ENCODE data around the gene LGALS7B. TPM values are rescaled to one million over a fixed set of nuclear protein-coding genes. Genes with fewer than 3 reads are reported as not detected.
"Not testable (repeated sequence)": the region's sequence is repeated elsewhere in the genome, so short reads cannot be mapped to it uniquely, and the experiment has no call there.

LGALS7B gene
- polyA plus RNA-seq, 1 of the 3 experiments (the other 2 are of a cell fraction): not detected

DNA sequence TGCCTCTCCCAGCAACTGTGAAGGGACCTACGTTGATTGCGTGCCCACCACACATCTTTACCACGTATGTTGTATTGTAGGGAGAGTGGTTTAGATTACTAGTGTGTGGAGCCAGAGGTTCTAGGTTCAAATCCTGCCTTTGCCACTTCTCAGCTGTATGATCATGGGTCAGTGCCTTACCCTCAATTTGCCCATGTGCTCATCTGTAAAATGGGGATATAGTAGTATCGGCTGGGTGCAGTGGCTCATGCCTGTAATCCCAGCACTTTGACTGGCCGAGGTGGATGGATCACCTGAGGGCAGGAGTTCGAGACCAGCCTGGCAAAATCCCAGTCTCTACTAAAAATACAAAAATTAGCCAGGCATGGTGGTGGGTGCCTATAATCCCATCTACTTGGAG, 24.3 kb downstream of the LGALS7B start:
- CTCF ChIA-PET: no interaction called here
- 85% methylated on average over 6 of the region's 6 CpGs for WGBS (ENCODE audit: low lambda C conversion rate)

DNA sequence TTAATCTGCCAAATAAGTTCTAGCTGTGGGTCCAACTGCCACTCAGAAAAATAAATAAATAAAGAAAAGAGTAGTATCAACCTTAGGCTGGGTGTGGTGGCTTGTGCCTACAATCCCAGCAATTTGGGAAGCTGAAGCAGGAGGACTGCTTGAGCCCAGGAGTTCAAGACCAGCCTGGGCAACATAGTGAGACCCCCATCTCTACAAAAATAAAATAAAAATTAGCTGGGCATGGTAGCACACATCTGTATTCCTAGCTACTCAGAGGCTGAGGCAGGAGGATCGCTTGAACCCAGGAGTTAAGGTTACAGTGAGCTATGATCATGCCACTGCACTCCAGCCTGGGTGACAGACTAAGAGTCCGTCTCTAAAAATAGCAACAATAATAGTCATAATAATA, 24.9 kb downstream of the LGALS7B start:
- peaks cover 0 to 10% of the 10 kb centered on the region in 2 experiments for H3K36me3 ChIP-seq (replicated peaks in 1 of 2; ENCODE audit: control insufficient read depth in 1 of 2, insufficient read depth in 2 of 2, low read length in 1 of 2)
- H3F3A ChIP-seq (replicated peaks; ENCODE audit: insufficient read depth); H3K9me2 ChIP-seq; H3K79me2 ChIP-seq (ENCODE audit: insufficient read depth); CTCF ChIA-PET; H3K27me3 ChIP-seq (ENCODE audit: insufficient read depth); H3K9me3 ChIP-seq; H4K20me1 ChIP-seq (ENCODE audit: insufficient read depth); H2AFZ ChIP-seq (ENCODE audit: low read depth); H3K4me3 ChIP-seq (ENCODE audit: low read depth in 2 of 2, low read length in 1 of 2); POLR2A ChIA-PET; H3K27ac ChIP-seq (ENCODE audit: low read depth in 2 of 2, low read length in 1 of 2); H3K9ac ChIP-seq; H3K4me2 ChIP-seq; DNase-seq; H3K4me1 ChIP-seq (ENCODE audit: control insufficient read depth in 1 of 2, insufficient read depth in 2 of 2, low read depth in 1 of 2, low read length in 1 of 2): not testable (repeated sequence)
- 94% methylated on average over 2 of the region's 2 CpGs for WGBS (ENCODE audit: low lambda C conversion rate)

More for the DNA sequence above, 24.3 kb downstream of the LGALS7B start:
- H3K4me3 ChIP-seq (ENCODE audit: low read depth in 2 of 2, low read length in 1 of 2): no peak overlapping the region
- no peaks in the 10 kb centered on the region for H4K20me1 ChIP-seq (ENCODE audit: insufficient read depth)
- no peak for DNase-seq
- H3F3A ChIP-seq (replicated peaks; ENCODE audit: insufficient read depth): no peaks in the 10 kb centered on the region
- no peak overlapping the region for H3K27ac ChIP-seq (ENCODE audit: low read depth in 2 of 2, low read length in 1 of 2)
- H3K4me2 ChIP-seq: no peak overlapping the region
- no peaks in the 10 kb centered on the region for H3K4me1 ChIP-seq (ENCODE audit: control insufficient read depth in 1 of 2, insufficient read depth in 2 of 2, low read depth in 1 of 2, low read length in 1 of 2)
- no peaks in the 10 kb centered on the region for H3K9me3 ChIP-seq
- H2AFZ ChIP-seq (ENCODE audit: low read depth): no peak overlapping the region
- no peak for TF ChIP-seq MXI1 (IDR thresholded peaks at IDR 0.05; ENCODE audit: low read depth, low read length)
- no peak for TF ChIP-seq RAD21 (IDR thresholded peaks at IDR 0.05; ENCODE audit: low read length)
- TF ChIP-seq EP300 (IDR thresholded peaks at IDR 0.05; ENCODE audit: borderline replicate concordance in 1 of 2, low read depth in 1 of 2, low read length in 1 of 2): no peak
- TF ChIP-seq GABPA (IDR thresholded peaks at IDR 0.05; ENCODE audit: low read depth): no peak
- no peak for TF ChIP-seq YY1 (IDR thresholded peaks at IDR 0.05; ENCODE audit: low read depth)
- no peak for TF ChIP-seq NRF1 (IDR thresholded peaks at IDR 0.05; ENCODE audit: low read depth, low read length)
- TF ChIP-seq FOSL2 (IDR thresholded peaks at IDR 0.05; ENCODE audit: borderline replicate concordance, low read depth): no peak
- TF ChIP-seq SMC3 (IDR thresholded peaks at IDR 0.05; ENCODE audit: low read depth, low read length): no peak
- TF ChIP-seq, protein P1, sequence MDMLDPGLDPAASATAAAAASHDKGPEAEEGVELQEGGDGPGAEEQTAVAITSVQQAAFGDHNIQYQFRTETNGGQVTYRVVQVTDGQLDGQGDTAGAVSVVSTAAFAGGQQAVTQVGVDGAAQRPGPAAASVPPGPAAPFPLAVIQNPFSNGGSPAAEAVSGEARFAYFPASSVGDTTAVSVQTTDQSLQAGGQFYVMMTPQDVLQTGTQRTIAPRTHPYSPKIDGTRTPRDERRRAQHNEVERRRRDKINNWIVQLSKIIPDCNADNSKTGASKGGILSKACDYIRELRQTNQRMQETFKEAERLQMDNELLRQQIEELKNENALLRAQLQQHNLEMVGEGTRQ (IDR thresholded peaks at IDR 0.05; ENCODE audit: borderline replicate concordance, low read depth, low read length): no peak
- no peak for TF ChIP-seq RCOR1 (IDR thresholded peaks at IDR 0.05; ENCODE audit: low read length)
- TF ChIP-seq, protein P2, sequence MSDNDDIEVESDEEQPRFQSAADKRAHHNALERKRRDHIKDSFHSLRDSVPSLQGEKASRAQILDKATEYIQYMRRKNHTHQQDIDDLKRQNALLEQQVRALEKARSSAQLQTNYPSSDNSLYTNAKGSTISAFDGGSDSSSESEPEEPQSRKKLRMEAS (IDR thresholded peaks at IDR 0.05; ENCODE audit: low read depth): no peak
- no peak for TF ChIP-seq POLR2AphosphoS5 (IDR thresholded peaks at IDR 0.05; ENCODE audit: low read depth, low read length)
- no peak for TF ChIP-seq RXRA (IDR thresholded peaks at IDR 0.05; ENCODE audit: borderline replicate concordance, low read depth)
- TF ChIP-seq RFX5 (IDR thresholded peaks at IDR 0.05; ENCODE audit: low read length): no peak
- no peak for TF ChIP-seq NFIC (IDR thresholded peaks at IDR 0.05; ENCODE audit: borderline replicate concordance)
- no peak for TF ChIP-seq TAF1 (IDR thresholded peaks at IDR 0.05; ENCODE audit: borderline replicate concordance, low read depth, low read length)
- peaks cover 0 to 10% of the 10 kb centered on the region in 2 experiments for H3K36me3 ChIP-seq (replicated peaks in 1 of 2; ENCODE audit: control insufficient read depth in 1 of 2, insufficient read depth in 2 of 2, low read length in 1 of 2)
- no peaks in the 10 kb centered on the region for H3K79me2 ChIP-seq (ENCODE audit: insufficient read depth)
- no peaks in the 10 kb centered on the region for H3K9me2 ChIP-seq
- no peaks in the 10 kb centered on the region for H3K27me3 ChIP-seq (ENCODE audit: insufficient read depth)
- no peak overlapping the region for H3K9ac ChIP-seq
- POLR2A ChIA-PET: no interaction called here

Data from SK-N-SH (cell line).